Islet precursor cell (in vitro differentiated cells): Measurements from ENCODE around the gene PRKAR1B.

Experiments
- DNase-seq: peaks from one replicate; pipeline ENCODE4 v3.0.0-alpha.2; 2018

Gene PRKAR1B

GRCh38 chr7:584122-584465 lies 143.0 kb downstream of the PRKAR1B start:
- DNase-seq, result no peak

GRCh38 chr7:583410-584121 lies 143.5 kb downstream of the PRKAR1B start:
- DNase-seq, result no peak

GRCh38 chr7:582931-583330 lies 144.2 kb downstream of the PRKAR1B start:
- no peak for DNase-seq

GRCh38 chr7:582081-582835 lies 144.8 kb downstream of the PRKAR1B start:
- no peak for DNase-seq

GRCh38 chr7:578386-578785 lies 148.7 kb downstream of the PRKAR1B start:
- DNase-seq, result no peak

GRCh38 chr7:577741-578370 lies 149.2 kb downstream of the PRKAR1B start:
- DNase-seq, result no peak

GRCh38 chr7:577278-577665 lies 149.8 kb downstream of the PRKAR1B start:
- no peak for DNase-seq

GRCh38 chr7:576524-577277 lies 150.4 kb downstream of the PRKAR1B start:
- DNase-seq, result no peak

GRCh38 chr7:575425-576366 lies 151.4 kb downstream of the PRKAR1B start:
- no peak for DNase-seq

GRCh38 chr7:574661-575395 lies 152.3 kb downstream of the PRKAR1B start:
- DNase-seq, result no peak

GRCh38 chr7:573933-574381 lies 153.1 kb downstream of the PRKAR1B start:
- no peak for DNase-seq

GRCh38 chr7:573269-573932 lies 153.7 kb downstream of the PRKAR1B start:
- DNase-seq, result no peak

- DNase-seq, result no peak
These were observed 154.4 kb downstream of the PRKAR1B start for GRCh38 chr7:572416-573268.

GRCh38 chr7:571718-572415 lies 155.2 kb downstream of the PRKAR1B start:
- no peak for DNase-seq

GRCh38 chr7:571096-571717 lies 155.9 kb downstream of the PRKAR1B start:
- DNase-seq, result no peak

GRCh38 chr7:570801-571070 lies 156.3 kb downstream of the PRKAR1B start:
- no peak for DNase-seq

- no peak for DNase-seq
These were observed 156.9 kb downstream of the PRKAR1B start for GRCh38 chr7:569996-570800.
